ENCODE data around the gene OR14A2.

DNA sequence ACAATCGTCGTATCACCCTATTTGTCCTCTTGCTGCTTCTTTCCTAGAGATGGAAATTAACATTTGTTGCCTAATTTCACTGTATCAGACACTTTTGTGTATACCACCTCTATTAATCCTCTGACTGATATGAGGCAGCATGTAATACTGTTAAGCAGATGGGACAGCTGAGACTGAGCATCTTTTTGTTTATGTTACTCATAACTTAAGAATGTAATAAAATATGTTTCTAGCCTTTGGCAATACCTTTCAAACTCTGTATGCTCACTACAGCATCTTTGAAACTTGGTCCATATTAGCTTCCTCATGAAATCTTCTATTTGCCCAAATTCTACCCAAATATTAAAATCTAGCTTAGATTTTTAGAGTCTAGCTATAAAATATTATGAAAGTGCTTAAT lies 7.2 kb downstream of the OR14A2 start:
- TF ChIP-seq POLR2A (IDR thresholded peaks at IDR 0.05), result no peak
- TF ChIP-seq, protein P1, sequence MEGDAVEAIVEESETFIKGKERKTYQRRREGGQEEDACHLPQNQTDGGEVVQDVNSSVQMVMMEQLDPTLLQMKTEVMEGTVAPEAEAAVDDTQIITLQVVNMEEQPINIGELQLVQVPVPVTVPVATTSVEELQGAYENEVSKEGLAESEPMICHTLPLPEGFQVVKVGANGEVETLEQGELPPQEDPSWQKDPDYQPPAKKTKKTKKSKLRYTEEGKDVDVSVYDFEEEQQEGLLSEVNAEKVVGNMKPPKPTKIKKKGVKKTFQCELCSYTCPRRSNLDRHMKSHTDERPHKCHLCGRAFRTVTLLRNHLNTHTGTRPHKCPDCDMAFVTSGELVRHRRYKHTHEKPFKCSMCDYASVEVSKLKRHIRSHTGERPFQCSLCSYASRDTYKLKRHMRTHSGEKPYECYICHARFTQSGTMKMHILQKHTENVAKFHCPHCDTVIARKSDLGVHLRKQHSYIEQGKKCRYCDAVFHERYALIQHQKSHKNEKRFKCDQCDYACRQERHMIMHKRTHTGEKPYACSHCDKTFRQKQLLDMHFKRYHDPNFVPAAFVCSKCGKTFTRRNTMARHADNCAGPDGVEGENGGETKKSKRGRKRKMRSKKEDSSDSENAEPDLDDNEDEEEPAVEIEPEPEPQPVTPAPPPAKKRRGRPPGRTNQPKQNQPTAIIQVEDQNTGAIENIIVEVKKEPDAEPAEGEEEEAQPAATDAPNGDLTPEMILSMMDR (IDR thresholded peaks at IDR 0.05), result no peak
